K562 (cell line): ENCODE data around the gene PRPF18. TPM values are rescaled to one million over a fixed set of nuclear protein-coding genes. Genes with fewer than 3 reads are reported as not detected.
A peak's percentile ranks its signal among the peaks of the same experiment; 100 is the strongest.

Experiments used
- ADNP ChIP-seq: fragments of 200-800 bp; sonication (Bioruptor generic); IDR thresholded peaks from 2 replicates; pipeline ENCODE4 v1.6.1; 2016; ENCODE audit warnings: missing genetic modification characterization, missing compliant biosample characterization
- ARNT ChIP-seq, 2 experiments: fragments of 450-650 bp; IDR thresholded peaks; 2 replicates each; pipeline ENCODE4 v1.6.1; 2016; ENCODE audit warnings: mild to moderate bottlenecking in 1 of 2
- CREB3 ChIP-seq: fragments of 450-650 bp; conservative IDR thresholded peaks from 2 replicates; pipeline ENCODE4 v1.6.1; 2016; ENCODE audit warnings: missing genetic modification characterization, low read depth, mild to moderate bottlenecking, missing compliant biosample characterization, moderate library complexity
- KLF13 ChIP-seq: fragments of 450-650 bp; IDR thresholded peaks from 2 replicates; pipeline ENCODE4 v1.6.1; 2016; ENCODE audit warnings: missing genetic modification characterization, low read depth, mild to moderate bottlenecking, missing compliant biosample characterization, moderate library complexity, borderline replicate concordance
- LCOR ChIP-seq: sonication (generic); formaldehyde crosslinking; IDR thresholded peaks from 2 replicates; pipeline ENCODE4 v1.8.0; 2022; ENCODE audit warnings: mild to moderate bottlenecking, missing genetic modification reagents
- MED1 ChIP-seq: sonication (generic); formaldehyde crosslinking; IDR thresholded peaks from 2 replicates; pipeline ENCODE4 v1.8.1; 2023; ENCODE audit warnings: missing genetic modification reagents, borderline replicate concordance
- MTF1 ChIP-seq: fragments of 250-450 bp; sonication (Bioruptor Pico); IDR thresholded peaks from 2 replicates; pipeline ENCODE4 v1.9.0; 2021; ENCODE audit warnings: moderate library complexity, mild to moderate bottlenecking, inconsistent platforms, borderline replicate concordance
- NFE2 ChIP-seq: IDR thresholded peaks from 2 replicates; pipeline ENCODE4 v1.6.1; 2014; ENCODE audit warnings: antibody characterized with exemption, low read depth
- PATZ1 ChIP-seq: fragments of 250-450 bp; sonication (Bioruptor Pico); IDR thresholded peaks from 2 replicates; pipeline ENCODE4 v1.5.0; 2020; ENCODE audit warnings: mild to moderate bottlenecking, borderline replicate concordance
- RB1 ChIP-seq: fragments of 450-650 bp; IDR thresholded peaks from 2 replicates; pipeline ENCODE4 v1.6.1; 2017; ENCODE audit warnings: low read depth, mild to moderate bottlenecking
- RCOR1 ChIP-seq, 2 experiments: IDR thresholded peaks; 2 replicates each; pipeline ENCODE4 v1.6.1; 2012; ENCODE audit warnings: low read depth in 2 of 2, low read length in 2 of 2, borderline replicate concordance in 1 of 2, improper control_type of control experiment in 1 of 2
- REST ChIP-seq, 2 experiments: fragments of 450-650 bp; formaldehyde crosslinking in 1 of 2; IDR thresholded peaks; 2 replicates each; pipeline versions ENCODE4 v1.4.0 to v1.6.1; 2014 to 2020; ENCODE audit warnings: mild to moderate bottlenecking in 2 of 2, borderline replicate concordance in 1 of 2, low read depth in 1 of 2
- SMAD2 ChIP-seq: fragments of 150-350 bp; IDR thresholded peaks from 2 replicates; pipeline ENCODE4 v1.6.1; 2014; ENCODE audit warnings: low read depth, mild to moderate bottlenecking, low read length
- TEAD1 ChIP-seq, 2 experiments: fragments of 450-650 bp in 1 of 2; sonication (generic) in 1 of 2; formaldehyde crosslinking; IDR thresholded peaks; 2 replicates each; pipeline versions ENCODE4 v1.4.0 to v1.8.0; 2020 to 2022; ENCODE audit warnings: mild to moderate bottlenecking in 2 of 2, missing genetic modification reagents in 1 of 2
- TEAD4 ChIP-seq, 2 experiments: sonication (generic) in 1 of 2; formaldehyde crosslinking in 1 of 2; IDR thresholded peaks; 2 replicates each; pipeline versions ENCODE4 v1.6.1 to v1.8.0; 2012 to 2022; ENCODE audit warnings: borderline replicate concordance in 1 of 2, inconsistent platforms in 1 of 2, low read length in 1 of 2, mild to moderate bottlenecking in 1 of 2, missing genetic modification reagents in 1 of 2
- polyA plus RNA-seq, 8 experiments: library from polyadenylated mRNA; depleted of rRNA in 4 of 8; stranded (reverse) in 5 of 8; unstranded in 3 of 8; fragments of >200 nt; fragmentation: Nextera tagmentation in 2 of 8; fragmentation: Illumina TruSeq in 1 of 8; extraction: Ambion mirVana in 2 of 8; extraction: Trizol in 1 of 8; gene quantifications; 2 replicates each; pipeline versions ENCODE4 v1.2.1 to v1.2.3, GENCODE V29; 2011 to 2014; ENCODE audit warnings: inconsistent platforms in 1 of 8, missing spikeins in 1 of 8
- total RNA-seq, 7 experiments: library from RNA; depleted of rRNA in 6 of 7; stranded (reverse); fragments of >200 nt in 6 of 7; fragmentation: Illumina TruSeq in 2 of 7; extraction: Trizol in 2 of 7; gene quantifications; 2 replicates each; pipeline versions ENCODE4 v1.2.1 to v1.2.3, GENCODE V29; 2011 to 2021; ENCODE audit warnings: low replicate concordance in 1 of 7

PRPF18 gene
- total and polyA plus RNA-seq, 9 of the 15 experiments (the other 6 are each of a cell fraction or from before 2014, with no cell fraction given) = 14.0 to 30.6 (median 23.1) TPM

GRCh38 chr10:13659887-13660550 is 73.3 kb downstream of the PRPF18 start (continued):
- TF ChIP-seq PATZ1 (no peak), RB1 (peak; percentile 56; the same call in 1 of the 2 replicates), MED1 (CRISPR knock-in tag) (no peak), LCOR (0 out of 2 replicates have a peak, but pooled peaks have one; percentile 44), CREB3 (no peak), MTF1 (no peak), ARNT (IDR thresholded peaks at IDR 0.05) (no peak), REST (IDR thresholded peaks at IDR 0.05; ENCODE audit: borderline replicate concordance) (peak; percentile 91), REST (CRISPR knock-in tag; IDR thresholded peaks at IDR 0.05; ENCODE audit: low read depth) (no peak), ADNP (tag) (no peak), TEAD4 (IDR thresholded peaks at IDR 0.05; ENCODE audit: low read length) (0 out of 2 replicates have a peak, but pooled peaks have one; percentile 11), TEAD4 (CRISPR knock-in tag; IDR thresholded peaks at IDR 0.05; ENCODE audit: borderline replicate concordance) (no peak), RCOR1 (IDR thresholded peaks at IDR 0.05; ENCODE audit: borderline replicate concordance in 1 of 2, low read depth in 2 of 2, low read length in 2 of 2) (0 out of 4 replicates have a peak, but pooled peaks of 1 of the 2 experiments have one; percentile 5), SMAD2 (no peak), KLF13 (tag) (no peak), NFE2 (0 out of 2 replicates have a peak, but pooled peaks have one; percentile 7), TEAD1 (CRISPR knock-in tag; IDR thresholded peaks at IDR 0.05) (0 out of 4 replicates have a peak, but pooled peaks of 1 of the 2 experiments have one; percentile 22)
